GM19467 (cell line): ENCODE measurements around the gene ATP2C1.

Source experiments
- ATAC-seq: cut with Tn5 transposase; IDR thresholded peaks from one replicate; pipeline ENCODE4 v1.9.1; 2021; ENCODE audit warnings: mild to moderate bottlenecking, moderate library complexity; ENCODE audit not compliant: unreplicated experiment

ATP2C1 gene

GRCh38 chr3:130975251-130975650 is 81.4 kb downstream of the ATP2C1 start:
- no peak for ATAC-seq

GRCh38 chr3:130976706-130977105 is 82.8 kb downstream of the ATP2C1 start:
- ATAC-seq = no peak

- no peak for ATAC-seq
Measured at GRCh38 chr3:130979117-130979516, 85.2 kb downstream of the ATP2C1 start.

- ATAC-seq = no peak
Measured at GRCh38 chr3:130981469-130981868, 87.6 kb downstream of the ATP2C1 start.

- no peak for ATAC-seq
Measured at GRCh38 chr3:130990282-130990681, 96.4 kb downstream of the ATP2C1 start.

- no peak for ATAC-seq
Measured at GRCh38 chr3:130991126-130991525, 97.2 kb downstream of the ATP2C1 start.

- ATAC-seq = no peak
Measured at GRCh38 chr3:130992344-130992743, 98.5 kb downstream of the ATP2C1 start.

GRCh38 chr3:130997289-130997688 is 103.4 kb downstream of the ATP2C1 start:
- no peak for ATAC-seq

GRCh38 chr3:131001071-131001470 is 107.2 kb downstream of the ATP2C1 start:
- ATAC-seq = no peak

- no peak for ATAC-seq
Measured at GRCh38 chr3:131004603-131005002, 110.7 kb downstream of the ATP2C1 start.

- no peak for ATAC-seq
Measured at GRCh38 chr3:131007256-131007655, 113.4 kb downstream of the ATP2C1 start.

- no peak for ATAC-seq
Measured at GRCh38 chr3:131007782-131008181, 113.9 kb downstream of the ATP2C1 start.

GRCh38 chr3:131008326-131008725 is 114.4 kb downstream of the ATP2C1 start:
- ATAC-seq = no peak

- ATAC-seq = no peak
Measured at GRCh38 chr3:131009698-131010097, 115.8 kb downstream of the ATP2C1 start.

GRCh38 chr3:131018970-131019369 is 125.1 kb downstream of the ATP2C1 start:
- no peak for ATAC-seq

- ATAC-seq = no peak
Measured at GRCh38 chr3:131020122-131020693, 126.3 kb downstream of the ATP2C1 start.

GRCh38 chr3:131025539-131025938 is 131.7 kb downstream of the ATP2C1 start:
- ATAC-seq = no peak

GRCh38 chr3:131026321-131027151 is 132.7 kb downstream of the ATP2C1 start, which contains the start of the genes ASTE1 and NEK11:
ASTE1 (minus strand) TSS chr3:131026825; CDS start chr3:131025306, 1,519 bp downstream.
NEK11 (plus strand) TSS chr3:131026877; CDS start chr3:131029709, 2,832 bp downstream.
- ATAC-seq = peak; percentile 99

- no peak for ATAC-seq
Measured at GRCh38 chr3:131028844-131029243, 135.0 kb downstream of the ATP2C1 start.

GRCh38 chr3:131031660-131032059 is 137.8 kb downstream of the ATP2C1 start:
- ATAC-seq = no peak

GRCh38 chr3:131033480-131034080 is 139.7 kb downstream of the ATP2C1 start:
- ATAC-seq = no peak
